Hematopoietic multipotent progenitor cell treated with erythropoietin and hydrocortisone succinate and interleukin-3 and kit ligand, for 15 days (in vitro differentiated cells): Measurements from ENCODE around the gene MACO1.
"Not testable (repeated sequence)": the region's sequence is repeated elsewhere in the genome, so short reads cannot be mapped to it uniquely, and the experiment has no call there.

ENCODE experiments used
- DNase-seq: peaks from one replicate; pipeline ENCODE4 v3.0.0-alpha.2; 2015; ENCODE audit warnings: low spot score

MACO1 gene

GRCh38 chr1:25458541-25459298 is 28.0 kb downstream of the MACO1 start:
- DNase-seq = no peak

GRCh38 chr1:25460020-25460419 is 29.3 kb downstream of the MACO1 start:
- DNase-seq = no peak

GRCh38 chr1:25460816-25461215 is 30.1 kb downstream of the MACO1 start:
- not testable (repeated sequence) for DNase-seq

GRCh38 chr1:25461849-25462248 is 31.2 kb downstream of the MACO1 start:
- no peak for DNase-seq

GRCh38 chr1:25462732-25463131 is 32.0 kb downstream of the MACO1 start:
- no peak for DNase-seq

- DNase-seq = no peak
Observed at GRCh38 chr1:25467193-25467592, 36.5 kb downstream of the MACO1 start.

GRCh38 chr1:25467616-25468015 is 36.9 kb downstream of the MACO1 start:
- DNase-seq = no peak

- DNase-seq = peak; percentile 53
Observed at GRCh38 chr1:25468033-25468432, 37.3 kb downstream of the MACO1 start.

GRCh38 chr1:25469177-25469576 is 38.5 kb downstream of the MACO1 start:
- no peak for DNase-seq

GRCh38 chr1:25472471-25472870 is 41.8 kb downstream of the MACO1 start:
- DNase-seq = no peak

GRCh38 chr1:25473653-25474225 is 43.0 kb downstream of the MACO1 start:
- DNase-seq = no peak

- DNase-seq = no peak
Observed at GRCh38 chr1:25474439-25475047, 43.8 kb downstream of the MACO1 start.

- no peak for DNase-seq
Observed at GRCh38 chr1:25476186-25477097, 45.7 kb downstream of the MACO1 start.

GRCh38 chr1:25477448-25478034 is 46.8 kb downstream of the MACO1 start:
- peak; percentile 26 for DNase-seq

GRCh38 chr1:25478633-25479032 is 47.9 kb downstream of the MACO1 start:
- no peak for DNase-seq

- DNase-seq = no peak
Observed at GRCh38 chr1:25481625-25482024, 50.9 kb downstream of the MACO1 start.

- no peak for DNase-seq
Observed at GRCh38 chr1:25482211-25482610, 51.5 kb downstream of the MACO1 start.

- DNase-seq = no peak
Observed at GRCh38 chr1:25484096-25484495, 53.4 kb downstream of the MACO1 start.

- DNase-seq = no peak
Observed at GRCh38 chr1:25484533-25484932, 53.8 kb downstream of the MACO1 start.

- DNase-seq = no peak
Observed at GRCh38 chr1:25485536-25486411, 55.1 kb downstream of the MACO1 start.

- no peak for DNase-seq
Observed at GRCh38 chr1:25486602-25487001, 55.9 kb downstream of the MACO1 start.
